GM12874 (cell line): ENCODE measurements around the gene MIPEP.

ENCODE experiments used
- CTCF ChIP-seq: IDR thresholded peaks from 2 replicates; pipeline ENCODE4 v1.5.1; 2011; ENCODE audit warnings: low read depth, mild to moderate bottlenecking, control low read depth, low read length, moderate library complexity; ENCODE audit not compliant: insufficient read depth

The MIPEP gene

GRCh38 chr13:23735329-23735728, 153.9 kb downstream of the MIPEP start:
- TF ChIP-seq CTCF = no peak

- TF ChIP-seq CTCF = no peak
These were observed 157.5 kb downstream of the MIPEP start for GRCh38 chr13:23731709-23732108.

GRCh38 chr13:23730251-23730650, 158.9 kb downstream of the MIPEP start:
- TF ChIP-seq CTCF = no peak

- no peak for TF ChIP-seq CTCF
These were observed 159.7 kb downstream of the MIPEP start for GRCh38 chr13:23729531-23729930.

GRCh38 chr13:23728807-23729206, 160.4 kb downstream of the MIPEP start:
- TF ChIP-seq CTCF = no peak

GRCh38 chr13:23725922-23726321, 163.3 kb downstream of the MIPEP start:
- TF ChIP-seq CTCF = no peak

- no peak for TF ChIP-seq CTCF
These were observed 164.8 kb downstream of the MIPEP start for GRCh38 chr13:23724196-23724970.
